Gastrocnemius medialis (tissue), 4 donors: ENCODE results near the gene N4BP2.

Experiments used
- CTCF ChIP-seq, 5 experiments: fragments of 450-650 bp in 3 of 5; fragments of 200-600 bp in 2 of 5; sonication (generic) in 2 of 5; IDR thresholded peaks in 4 of 5; conservative IDR thresholded peaks in 1 of 5; 1 replicate in 4 of 5; 2 replicates in 1 of 5; pipeline ENCODE4 v1.5.1; 2016 to 2019; ENCODE audit warnings: antibody characterized with exemption in 5 of 5, mild to moderate bottlenecking in 3 of 5, moderate library complexity in 3 of 5
- POLR2A ChIP-seq, 2 donors: fragments of 450-650 bp; IDR thresholded peaks; one replicate each; pipeline ENCODE4 v1.6.1; 2017; ENCODE audit warnings: antibody characterized with exemption in 2 of 2, mild to moderate bottlenecking in 2 of 2, moderate library complexity in 2 of 2

- no peak for TF ChIP-seq CTCF (IDR thresholded peaks at IDR 0.05 in 4 of 5, conservative IDR thresholded peaks at IDR 0.05 in 1 of 5)
- no peak for TF ChIP-seq POLR2A (IDR thresholded peaks at IDR 0.05)
Measured at GRCh38 chr4:40032785-40033184, 23.9 kb upstream of the N4BP2 start.
